ENCODE results near the gene PGPEP1. TPM values are rescaled to one million over a fixed set of nuclear protein-coding genes. Genes with fewer than 3 reads are reported as not detected.
"Not testable (repeated sequence)": the region's sequence is repeated elsewhere in the genome, so short reads cannot be mapped to it uniquely, and the experiment has no call there.

Gene PGPEP1
- polyA plus RNA-seq, 1 experiment, result 32.2 TPM

- POLR2A ChIA-PET, result interaction anchor here (0.6 kb wide), 1 partner anchor 100 kb away, joined by 3 read pairs; no protein-coding TSS in a partner anchor
- no peak for TF ChIP-seq CTCF (IDR thresholded peaks at IDR 0.05; ENCODE audit: insufficient read depth, low read depth, low read length)
- Histone ChIP-seq H3K27me3 (ENCODE audit: control insufficient read depth, insufficient read depth, low read length) (no peaks in the 10 kb centered on the region), H3K36me3 (ENCODE audit: control insufficient read depth, insufficient read depth, low read length) (no peaks in the 10 kb centered on the region), H3K4me3 (ENCODE audit: low read depth, low read length) (no peak overlapping the region)
- CTCF ChIA-PET, result interaction anchor here (0.5 to 2.3 kb wide), 7 partner anchors 8 to 500 kb away, joined by 3 to 18 read pairs (median 6); no protein-coding TSS in a partner anchor
- DNase-seq (ENCODE audit: low read depth), result peak; percentile 87
Measured at GRCh38 chr19:18379803-18380747, 39.7 kb downstream of the PGPEP1 start.

- ChIA-PET CTCF (interaction anchor here (0.6 to 2.3 kb wide), 7 partner anchors 8 to 499 kb away, joined by 3 to 18 read pairs (median 6); no protein-coding TSS in a partner anchor), POLR2A (no interaction called here)
- no peak for DNase-seq (ENCODE audit: low read depth)
- H3K27me3 ChIP-seq (ENCODE audit: control insufficient read depth, insufficient read depth, low read length), result no peaks in the 10 kb centered on the region
- H3K36me3 ChIP-seq (ENCODE audit: control insufficient read depth, insufficient read depth, low read length), result no peaks in the 10 kb centered on the region
- TF ChIP-seq CTCF (IDR thresholded peaks at IDR 0.05; ENCODE audit: insufficient read depth, low read depth, low read length), result no peak
- H3K4me3 ChIP-seq (ENCODE audit: low read depth, low read length), result no peak overlapping the region
Measured at GRCh38 chr19:18380843-18381242, 40.4 kb downstream of the PGPEP1 start.

DNA sequence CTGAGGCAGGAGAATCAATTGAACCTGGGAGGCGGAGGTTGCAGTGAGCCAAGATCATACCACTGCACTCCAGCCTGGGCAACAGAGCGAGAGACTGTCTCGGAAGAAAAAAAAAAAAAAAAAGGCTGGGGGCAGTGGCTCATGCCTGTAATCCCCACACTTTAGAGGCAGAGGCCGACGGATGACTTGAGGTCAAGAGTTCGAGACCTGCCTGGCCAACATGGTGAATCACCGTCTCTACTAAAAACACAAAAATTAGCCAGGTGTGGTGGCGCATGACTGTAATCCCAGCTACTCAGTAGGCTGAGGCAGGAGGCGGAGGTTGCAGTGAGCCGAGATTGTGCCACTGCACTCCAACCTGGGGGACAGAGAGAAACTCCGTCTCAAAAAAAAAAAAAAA, 43.2 kb downstream of the PGPEP1 start:
- POLR2A ChIA-PET, result not testable (repeated sequence)
- CTCF ChIA-PET, result interaction anchor here (2.1 to 6.2 kb wide), 2 partner anchors 15 to 19 kb away, joined by 6 to 68 read pairs; partner anchors contain the start of gene LRRC25

DNA sequence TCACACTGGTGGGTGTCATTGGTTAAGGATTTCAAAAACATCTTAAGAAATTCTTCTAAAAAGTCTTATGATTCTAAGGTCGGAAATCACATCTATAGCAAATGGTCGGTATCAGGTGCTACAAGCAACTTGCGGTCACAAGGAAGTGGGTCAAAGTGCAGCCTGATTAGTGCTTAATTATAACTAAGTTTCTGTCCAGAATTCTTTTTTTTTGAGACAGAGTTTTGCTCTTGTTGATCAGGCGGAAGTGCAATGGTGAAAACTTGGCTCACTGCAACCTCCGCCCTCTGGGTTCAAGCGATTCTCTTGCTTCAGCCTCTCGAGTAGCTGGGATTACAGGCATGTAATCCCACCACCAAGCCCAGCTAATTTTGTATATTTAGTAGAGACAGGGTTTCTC, 44.4 kb downstream of the PGPEP1 start:
- Histone ChIP-seq H3K27me3 (ENCODE audit: control insufficient read depth, insufficient read depth, low read length) (no peaks in the 10 kb centered on the region), H3K36me3 (ENCODE audit: control insufficient read depth, insufficient read depth, low read length) (peaks cover 15% of the 10 kb centered on the region), H3K4me3 (ENCODE audit: low read depth, low read length) (no peak overlapping the region)
- no peak for TF ChIP-seq CTCF (IDR thresholded peaks at IDR 0.05; ENCODE audit: insufficient read depth, low read depth, low read length)
- ChIA-PET CTCF (interaction anchor here (0.6 to 6.2 kb wide), 2 partner anchors 14 to 44 kb away, joined by 3 to 68 read pairs; partner anchors contain the start of gene LRRC25), POLR2A (no interaction called here)
- no peak for DNase-seq (ENCODE audit: low read depth)

More for the DNA sequence above, 43.2 kb downstream of the PGPEP1 start:
- DNase-seq (ENCODE audit: low read depth); H3K36me3 ChIP-seq (ENCODE audit: control insufficient read depth, insufficient read depth, low read length); H3K27me3 ChIP-seq (ENCODE audit: control insufficient read depth, insufficient read depth, low read length); H3K4me3 ChIP-seq (ENCODE audit: low read depth, low read length): not testable (repeated sequence)

GRCh38 chr19:18385359-18385674, 44.9 kb downstream of the PGPEP1 start:
- Histone ChIP-seq H3K36me3 (ENCODE audit: control insufficient read depth, insufficient read depth, low read length) (peaks cover 16% of the 10 kb centered on the region), H3K27me3 (ENCODE audit: control insufficient read depth, insufficient read depth, low read length) (no peaks in the 10 kb centered on the region), H3K4me3 (ENCODE audit: low read depth, low read length) (no peak overlapping the region)
- no peak for TF ChIP-seq CTCF (IDR thresholded peaks at IDR 0.05; ENCODE audit: insufficient read depth, low read depth, low read length)
- no peak for DNase-seq (ENCODE audit: low read depth)
- ChIA-PET CTCF (interaction anchor here (0.7 to 6.2 kb wide), 10 partner anchors 10 to 122 kb away, joined by 3 to 101 read pairs (median 6); partner anchors contain the start of genes LRRC25 and SSBP4), POLR2A (interaction anchor here (0.8 kb wide), 1 partner anchor 57 kb away, joined by 3 read pairs; no protein-coding TSS in a partner anchor)

All from BJ (cell line).